GM13977 (cell line): ENCODE results near the gene FARS2.

Experiments used
- DNase-seq: peaks from one replicate; pipeline ENCODE4 v3.0.0; 2012; ENCODE audit warnings: low spot score
- in situ Hi-C: fragments of 300-500 bp; cut with MboI; formaldehyde crosslinking; loops from one replicate; pipeline ENCODE4 v1.12.0; 2022; ENCODE audit warnings: low sequenced_read_pairs, low pct_unique_long_range_greater_than_20kb, mixed read lengths, inconsistent platforms; ENCODE audit not compliant: unreplicated experiment
- TF ChIP-seq, protein P1 (sequence below): IDR thresholded peaks from 2 replicates; pipeline ENCODE4 v1.5.1; 2012; ENCODE audit warnings: mild to moderate bottlenecking, control low read depth; ENCODE audit not compliant: insufficient read depth; ENCODE audit errors: extremely low read depth, missing control alignments

Gene FARS2

DNA sequence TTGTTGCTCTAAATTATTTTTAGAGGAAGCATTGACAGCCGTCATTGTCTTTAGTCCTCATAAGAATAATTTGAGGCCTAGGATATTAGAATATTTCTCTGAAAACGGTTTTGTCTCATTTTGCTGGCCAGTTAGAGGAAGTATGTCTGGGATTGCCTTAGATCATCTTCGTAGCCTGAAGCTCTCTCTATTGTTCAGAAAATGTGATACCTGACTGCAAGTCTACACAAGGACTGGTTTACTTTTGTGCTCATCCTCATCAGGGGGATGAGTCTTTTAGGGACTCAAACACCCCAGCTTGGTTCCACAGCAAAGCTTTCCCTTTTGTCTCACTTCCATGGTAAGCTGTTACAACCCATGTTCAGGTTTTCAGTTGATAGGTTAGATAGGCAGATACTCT, 141.8 kb downstream of the FARS2 start:
- in situ Hi-C loops: loop anchor here (10.0 kb wide), 1 partner anchor 258 kb away; no protein-coding TSS in a partner anchor
- TF ChIP-seq, protein P1, sequence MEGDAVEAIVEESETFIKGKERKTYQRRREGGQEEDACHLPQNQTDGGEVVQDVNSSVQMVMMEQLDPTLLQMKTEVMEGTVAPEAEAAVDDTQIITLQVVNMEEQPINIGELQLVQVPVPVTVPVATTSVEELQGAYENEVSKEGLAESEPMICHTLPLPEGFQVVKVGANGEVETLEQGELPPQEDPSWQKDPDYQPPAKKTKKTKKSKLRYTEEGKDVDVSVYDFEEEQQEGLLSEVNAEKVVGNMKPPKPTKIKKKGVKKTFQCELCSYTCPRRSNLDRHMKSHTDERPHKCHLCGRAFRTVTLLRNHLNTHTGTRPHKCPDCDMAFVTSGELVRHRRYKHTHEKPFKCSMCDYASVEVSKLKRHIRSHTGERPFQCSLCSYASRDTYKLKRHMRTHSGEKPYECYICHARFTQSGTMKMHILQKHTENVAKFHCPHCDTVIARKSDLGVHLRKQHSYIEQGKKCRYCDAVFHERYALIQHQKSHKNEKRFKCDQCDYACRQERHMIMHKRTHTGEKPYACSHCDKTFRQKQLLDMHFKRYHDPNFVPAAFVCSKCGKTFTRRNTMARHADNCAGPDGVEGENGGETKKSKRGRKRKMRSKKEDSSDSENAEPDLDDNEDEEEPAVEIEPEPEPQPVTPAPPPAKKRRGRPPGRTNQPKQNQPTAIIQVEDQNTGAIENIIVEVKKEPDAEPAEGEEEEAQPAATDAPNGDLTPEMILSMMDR: no peak

GRCh38 chr6:5403609-5404008, 142.3 kb downstream of the FARS2 start:
- in situ Hi-C loops: loop anchor here (10.0 kb wide), 1 partner anchor 259 kb away; no protein-coding TSS in a partner anchor
- no peak for DNase-seq
- TF ChIP-seq, protein P1: no peak

More for the DNA sequence above, 141.8 kb downstream of the FARS2 start:
- no peak for DNase-seq

- TF ChIP-seq, protein P1: no peak
- DNase-seq: no peak
- in situ Hi-C loops: loop anchor here (10.0 kb wide), 1 partner anchor 261 kb away; no protein-coding TSS in a partner anchor
These were observed 144.7 kb downstream of the FARS2 start for GRCh38 chr6:5405976-5406375.

- TF ChIP-seq, protein P1: no peak
- no peak for DNase-seq
- in situ Hi-C loops: no loop called here
These were observed 150.1 kb downstream of the FARS2 start for GRCh38 chr6:5411414-5411813.

DNA sequence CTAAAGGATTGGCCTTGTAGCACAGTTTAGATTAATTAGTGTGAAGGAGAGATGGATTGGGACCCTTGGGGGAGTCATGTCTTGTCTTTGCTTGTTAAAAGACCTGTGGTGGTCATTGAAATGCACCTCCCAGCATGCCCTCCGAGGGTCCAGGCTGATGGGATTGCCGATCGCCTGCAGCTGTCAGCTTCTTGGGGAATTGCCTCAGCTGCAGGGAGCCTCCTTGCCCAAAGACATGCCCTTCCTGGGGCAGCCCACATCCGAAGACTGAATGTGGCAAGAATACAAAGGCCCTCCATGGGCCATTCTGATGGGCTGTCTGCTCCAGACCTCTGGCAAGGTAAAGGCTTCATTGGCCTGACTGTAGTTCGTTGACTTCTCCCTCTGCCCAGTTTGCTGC, 150.7 kb downstream of the FARS2 start:
- TF ChIP-seq, protein P1: no peak
- DNase-seq: no peak
- in situ Hi-C loops: no loop called here

DNA sequence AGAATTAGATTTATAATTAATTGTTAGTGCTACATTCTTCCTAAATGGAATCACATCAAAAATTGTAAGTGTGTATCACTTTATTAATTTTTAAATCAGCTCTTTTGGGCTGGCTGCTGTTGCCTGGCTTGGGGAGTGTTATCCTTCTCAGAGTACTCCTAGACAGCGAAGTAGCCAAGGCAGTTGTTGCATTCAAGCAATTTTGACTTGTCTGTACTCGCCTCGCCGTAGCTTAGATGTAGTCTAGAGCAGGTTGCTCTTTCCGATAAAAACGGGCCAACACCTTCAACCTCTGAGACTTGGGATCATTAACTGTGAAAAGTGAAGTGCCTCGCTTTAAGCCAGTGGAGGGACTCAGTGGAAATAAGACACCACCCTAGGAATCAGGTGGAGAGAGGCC, 151.3 kb downstream of the FARS2 start:
- no peak for DNase-seq
- TF ChIP-seq, protein P1: no peak
- in situ Hi-C loops: no loop called here

GRCh38 chr6:5416250-5416649, 154.9 kb downstream of the FARS2 start:
- TF ChIP-seq, protein P1: no peak
- DNase-seq: no peak
- in situ Hi-C loops: no loop called here
